GM21390 (cell line): ENCODE data around the gene SPATS2L.
"Not testable (repeated sequence)": the region's sequence is repeated elsewhere in the genome, so short reads cannot be mapped to it uniquely, and the experiment has no call there.

Experiments used
- ATAC-seq: cut with Tn5 transposase; IDR thresholded peaks from one replicate; pipeline ENCODE4 v1.9.1; 2021; ENCODE audit not compliant: unreplicated experiment

Gene SPATS2L

GRCh38 chr2:200319548-200320337 lies 13.2 kb downstream of the SPATS2L start:
- no peak for ATAC-seq

DNA sequence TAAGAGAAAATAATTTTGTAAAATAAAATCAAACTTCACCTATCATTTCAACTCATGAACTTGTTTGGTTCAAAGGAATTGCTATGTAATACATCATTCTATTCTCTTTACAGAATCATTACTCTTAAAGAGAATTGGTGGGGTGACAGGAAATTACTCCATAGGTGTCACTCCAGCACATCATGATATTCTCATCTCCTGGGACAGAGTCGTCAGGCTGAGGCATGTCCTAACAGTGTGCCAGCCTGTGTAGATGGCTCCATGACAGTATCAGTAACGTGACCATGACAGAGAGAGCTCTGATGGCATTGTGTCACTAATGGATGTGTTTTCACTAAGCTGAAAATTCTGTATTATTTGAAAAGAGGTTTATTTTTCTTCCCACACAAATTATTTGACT lies 13.9 kb downstream of the SPATS2L start:
- no peak for ATAC-seq

GRCh38 chr2:200320991-200321390 lies 14.5 kb downstream of the SPATS2L start:
- ATAC-seq = no peak

DNA sequence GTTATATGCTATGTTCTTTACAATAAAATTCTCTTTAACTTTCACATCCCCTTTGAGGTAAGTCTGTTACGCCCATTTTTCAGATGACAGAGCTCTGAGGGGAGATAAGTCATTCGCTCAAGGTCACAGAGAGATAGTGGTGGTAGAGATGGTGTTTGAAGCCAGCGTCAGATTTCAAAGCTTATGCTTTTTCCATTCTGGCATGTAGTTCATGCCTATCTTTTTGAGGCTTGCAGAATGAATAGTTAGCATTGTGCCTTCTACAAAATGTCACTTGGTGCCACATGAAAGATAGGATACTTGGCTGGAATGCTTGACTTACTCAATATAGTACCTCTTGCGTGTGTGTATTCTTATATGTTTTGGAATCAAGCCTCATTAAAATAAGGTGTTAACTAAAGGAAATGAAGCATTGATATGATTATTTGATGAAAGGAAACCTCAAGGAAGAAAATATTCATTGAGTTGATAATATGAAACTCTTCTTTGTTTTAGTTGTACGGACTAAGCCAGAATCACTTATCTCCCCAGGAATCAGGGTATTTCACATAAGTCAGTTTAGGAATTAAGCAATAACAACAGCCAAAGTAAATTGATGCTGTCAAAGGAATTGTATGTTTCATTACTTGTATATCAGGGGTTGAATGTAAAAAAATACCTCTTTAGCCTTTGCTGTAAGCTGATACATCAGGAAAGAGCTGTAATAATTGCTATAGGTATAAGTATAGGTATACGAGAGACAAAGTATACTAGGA lies 15.5 kb downstream of the SPATS2L start:
- no peak for ATAC-seq

DNA sequence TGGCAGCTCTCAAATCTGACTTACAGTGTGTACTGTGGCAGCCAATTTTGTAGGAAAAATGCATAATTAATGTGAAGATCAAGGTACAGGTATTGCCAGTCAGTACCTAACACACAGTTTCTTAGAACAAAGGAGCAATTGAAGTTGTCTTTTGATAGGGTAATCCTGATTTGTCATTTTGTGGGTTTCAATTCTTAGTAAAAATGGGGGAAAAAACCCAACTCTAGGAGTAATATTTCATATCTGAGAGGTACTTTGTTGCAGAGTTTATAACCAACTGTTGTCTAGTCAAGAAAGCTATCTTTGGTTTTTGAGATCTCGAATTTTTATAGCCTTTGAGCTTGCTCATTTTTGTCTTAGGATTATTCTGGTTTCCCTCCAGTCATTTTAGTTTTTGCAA lies 16.1 kb downstream of the SPATS2L start:
- ATAC-seq = no peak

- ATAC-seq = no peak
These were observed 17.9 kb downstream of the SPATS2L start for GRCh38 chr2:200324362-200324761.

DNA sequence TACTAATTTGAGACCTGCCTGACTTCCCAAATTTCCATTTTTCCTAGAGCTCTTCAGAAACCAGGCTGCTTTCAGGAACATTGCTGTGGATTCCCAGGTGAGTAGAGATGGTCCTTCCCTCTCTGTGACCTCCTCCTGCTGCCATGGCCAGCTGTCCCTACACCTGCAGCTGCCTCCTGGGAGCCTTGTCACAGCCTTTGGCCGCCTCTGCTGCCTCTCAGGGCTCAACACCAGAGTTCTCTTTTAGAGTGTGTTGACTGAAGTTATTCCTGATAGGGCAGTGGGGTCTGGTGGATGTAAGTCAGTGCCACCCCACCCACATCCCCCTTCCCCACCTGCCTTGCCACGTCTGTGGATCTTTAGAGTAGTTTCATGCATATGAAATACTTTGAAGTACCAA lies 22.9 kb downstream of the SPATS2L start:
- ATAC-seq = no peak

DNA sequence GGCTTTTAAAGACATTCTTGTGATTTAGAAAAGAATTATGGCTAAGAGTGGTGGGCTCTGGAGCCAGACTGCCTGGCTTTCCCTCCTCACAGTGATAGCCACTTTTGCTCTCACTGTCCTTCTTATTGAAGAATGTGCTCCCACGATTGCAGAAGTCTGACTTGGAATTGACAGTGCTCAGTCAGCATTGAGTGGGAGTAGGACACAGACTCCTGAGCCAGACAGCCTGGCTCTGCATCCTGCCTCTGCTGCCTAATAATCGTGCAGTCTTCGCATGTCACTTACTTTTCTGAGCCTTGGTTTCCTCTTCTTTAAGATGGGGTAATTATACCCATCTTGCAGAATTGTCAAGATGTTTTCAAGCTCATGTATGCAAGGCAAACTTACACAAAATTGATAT lies 23.3 kb downstream of the SPATS2L start:
- ATAC-seq = no peak

GRCh38 chr2:200330351-200331060 lies 24.0 kb downstream of the SPATS2L start:
- no peak for ATAC-seq

DNA sequence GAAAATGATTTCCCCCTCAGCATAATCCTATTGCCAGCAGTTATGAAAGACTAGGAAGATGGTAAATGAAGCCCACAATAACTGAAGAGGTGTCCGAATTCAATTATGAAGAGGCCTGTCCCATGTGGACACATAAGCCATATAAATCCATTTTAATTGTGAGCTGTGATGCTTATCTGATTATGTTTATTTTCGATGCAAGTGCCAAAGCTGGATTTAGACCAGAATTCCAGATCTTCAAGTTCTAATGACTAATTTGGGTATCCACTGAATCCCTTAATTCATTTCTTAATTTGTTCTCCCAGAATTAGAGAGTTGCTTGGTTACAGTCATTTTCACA lies 24.5 kb downstream of the SPATS2L start:
- no peak for ATAC-seq

- no peak for ATAC-seq
These were observed 29.2 kb downstream of the SPATS2L start for GRCh38 chr2:200335657-200336056.

DNA sequence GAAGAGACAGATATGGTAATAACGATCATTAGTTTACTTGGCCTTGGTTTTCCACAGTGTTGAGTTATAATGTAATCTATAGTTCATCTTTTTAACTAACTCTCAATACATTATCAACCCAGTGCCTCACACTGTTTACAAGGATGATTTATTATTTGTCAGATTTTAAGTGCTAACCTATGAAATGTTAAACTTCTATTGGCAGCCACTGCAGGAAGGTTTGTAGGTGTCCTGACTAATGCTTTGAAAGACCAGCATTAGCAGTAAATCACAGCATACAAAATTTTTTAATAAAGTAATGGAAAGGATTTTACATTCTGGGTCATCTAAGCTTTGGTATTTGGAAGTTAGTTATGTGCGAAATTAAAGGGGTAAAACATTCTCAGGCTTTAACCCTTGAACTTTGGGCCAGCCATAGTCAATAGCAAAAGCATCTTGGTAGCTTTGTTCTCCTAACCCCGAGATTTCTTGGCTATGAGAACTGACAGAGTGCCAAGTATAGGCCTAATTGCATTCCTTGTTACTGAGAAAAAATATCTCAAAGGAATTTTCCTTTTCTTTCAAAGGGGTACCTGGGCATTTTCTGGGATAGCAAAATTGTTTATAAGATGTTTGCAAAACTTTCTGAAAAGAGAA lies 30.6 kb downstream of the SPATS2L start:
- no peak for ATAC-seq

- no peak for ATAC-seq
These were observed 31.1 kb downstream of the SPATS2L start for GRCh38 chr2:200337621-200338020.

- ATAC-seq = no peak
These were observed 32.2 kb downstream of the SPATS2L start for GRCh38 chr2:200338692-200339091.

DNA sequence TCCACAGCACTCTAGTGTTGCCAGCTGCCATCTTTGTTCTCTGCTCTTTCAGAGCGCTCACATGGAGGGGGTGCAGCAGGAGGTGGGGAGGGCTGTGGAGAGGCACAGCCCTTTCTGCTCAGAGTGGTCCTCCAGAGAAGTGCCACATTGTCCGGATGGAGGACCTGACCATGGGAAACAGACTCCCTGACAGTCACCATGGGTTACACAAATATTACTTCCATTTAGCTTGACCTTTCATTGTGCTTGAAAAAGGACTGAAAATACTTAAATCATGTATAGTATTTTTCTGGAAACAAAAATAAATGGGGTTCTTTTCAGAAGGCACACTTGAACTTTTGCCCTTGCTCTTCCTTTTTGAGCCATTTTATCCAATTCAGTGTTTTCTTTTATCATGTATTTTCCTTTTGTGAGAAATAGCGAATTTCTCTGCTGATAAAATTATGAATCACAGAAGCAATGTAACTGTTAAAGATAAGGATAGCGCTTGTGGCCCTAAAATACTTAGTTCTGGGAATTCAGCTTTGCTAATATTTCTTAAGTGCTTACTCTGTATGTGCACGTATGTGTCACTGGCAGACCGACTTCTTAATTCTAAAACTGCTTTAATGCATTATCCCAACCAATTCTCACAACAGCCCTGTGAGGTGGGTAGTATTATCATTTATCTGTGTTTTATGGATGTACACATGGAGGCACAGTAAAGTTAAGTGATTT lies 34.2 kb downstream of the SPATS2L start:
- ATAC-seq = no peak

GRCh38 chr2:200341376-200341775 lies 34.9 kb downstream of the SPATS2L start:
- ATAC-seq = no peak

- no peak for ATAC-seq
These were observed 35.7 kb downstream of the SPATS2L start for GRCh38 chr2:200342235-200342634.

- ATAC-seq = no peak
These were observed 36.2 kb downstream of the SPATS2L start for GRCh38 chr2:200342654-200343053.

GRCh38 chr2:200344202-200344601 lies 37.7 kb downstream of the SPATS2L start:
- ATAC-seq = not testable (repeated sequence)

DNA sequence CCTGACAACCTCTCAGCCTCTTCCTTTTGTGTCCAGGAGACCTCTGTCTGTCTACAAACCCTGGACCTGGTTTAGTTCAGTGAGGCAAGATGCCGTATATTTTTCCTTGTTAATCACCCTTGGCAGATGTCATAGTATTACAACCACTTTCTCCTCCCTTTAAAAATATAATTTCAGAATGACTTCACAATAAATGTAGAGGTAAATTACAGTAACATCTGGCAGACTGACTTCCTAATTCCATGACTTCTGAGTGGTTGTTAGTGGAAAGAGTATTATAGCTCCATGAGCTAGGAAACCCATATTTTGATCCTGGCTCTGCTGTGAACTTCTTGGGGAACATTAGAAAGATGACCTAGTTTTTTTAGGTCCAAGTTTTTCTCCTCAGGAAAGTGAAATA lies 39.5 kb downstream of the SPATS2L start:
- ATAC-seq = no peak

DNA sequence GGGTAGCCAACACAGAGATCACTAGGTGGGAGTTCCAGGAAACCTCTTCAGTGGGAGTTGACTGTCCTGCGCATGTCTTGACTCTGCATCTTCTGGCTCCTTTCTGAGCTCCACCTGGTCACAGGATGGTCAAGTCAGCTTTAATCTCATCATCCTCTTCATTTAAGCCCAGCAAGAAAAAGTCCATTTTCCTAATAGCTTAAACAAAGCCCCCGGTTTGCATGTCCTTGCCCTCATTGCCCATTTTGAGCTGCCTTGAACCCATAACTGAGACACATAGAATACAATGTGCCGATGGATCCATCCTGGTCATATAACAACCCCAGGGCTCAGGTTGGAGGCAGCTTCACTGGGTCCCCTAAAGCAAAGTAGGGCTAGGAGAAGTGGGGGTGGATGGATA lies 40.8 kb downstream of the SPATS2L start:
- ATAC-seq = no peak
